GM18868 (cell line): ENCODE data around the gene MAX.
A peak's percentile ranks its signal among the peaks of the same experiment; 100 is the strongest.

Experiments used
- ATAC-seq: cut with Tn5 transposase; IDR thresholded peaks from one replicate; pipeline ENCODE4 v1.9.1; 2021; ENCODE audit warnings: mild to moderate bottlenecking, moderate library complexity; ENCODE audit not compliant: unreplicated experiment

The MAX gene, protein sequence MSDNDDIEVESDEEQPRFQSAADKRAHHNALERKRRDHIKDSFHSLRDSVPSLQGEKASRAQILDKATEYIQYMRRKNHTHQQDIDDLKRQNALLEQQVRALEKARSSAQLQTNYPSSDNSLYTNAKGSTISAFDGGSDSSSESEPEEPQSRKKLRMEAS

GRCh38 chr14:65102441-65103149 lies at the start of gene MAX:
MAX (minus strand) TSS chr14:65102517; CDS start chr14:65102339, 178 bp downstream.
- peak; percentile 86 for ATAC-seq

- ATAC-seq, result no peak
These were observed 49.3 kb upstream of the MAX start for GRCh38 chr14:65151609-65151956.

DNA sequence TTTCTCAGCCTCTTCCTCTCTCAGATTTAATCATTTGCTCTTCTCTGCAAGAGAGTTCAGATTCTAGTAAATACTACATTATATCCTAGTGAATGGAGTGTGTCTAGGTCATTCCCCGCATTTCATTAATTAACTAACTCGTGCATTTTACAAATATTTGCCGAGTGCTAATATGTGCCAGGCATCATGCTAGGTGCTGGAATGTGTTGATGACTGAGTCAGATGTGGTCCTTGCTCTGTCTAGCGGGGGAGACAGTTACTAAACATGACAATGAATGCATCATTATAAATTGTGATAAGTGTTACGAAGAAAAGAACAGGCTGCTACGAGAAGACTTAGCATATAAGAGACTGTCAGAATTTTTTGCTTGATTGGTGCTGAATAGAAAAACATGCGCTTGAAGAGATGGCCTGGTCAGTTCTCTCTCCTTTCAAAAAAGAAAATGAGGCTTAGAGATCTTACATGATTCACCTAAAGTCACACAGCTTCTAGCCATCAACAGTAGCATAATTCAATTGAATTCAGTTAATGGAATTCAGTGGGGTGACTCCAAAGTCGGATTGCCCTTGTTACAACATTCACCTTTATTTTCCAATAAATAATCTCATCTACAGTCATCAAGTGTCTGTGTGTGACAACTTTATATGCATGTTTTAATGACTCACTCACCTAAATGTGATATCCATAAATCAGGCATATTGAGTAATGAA lies 48.7 kb upstream of the MAX start:
- ATAC-seq, result no peak

DNA sequence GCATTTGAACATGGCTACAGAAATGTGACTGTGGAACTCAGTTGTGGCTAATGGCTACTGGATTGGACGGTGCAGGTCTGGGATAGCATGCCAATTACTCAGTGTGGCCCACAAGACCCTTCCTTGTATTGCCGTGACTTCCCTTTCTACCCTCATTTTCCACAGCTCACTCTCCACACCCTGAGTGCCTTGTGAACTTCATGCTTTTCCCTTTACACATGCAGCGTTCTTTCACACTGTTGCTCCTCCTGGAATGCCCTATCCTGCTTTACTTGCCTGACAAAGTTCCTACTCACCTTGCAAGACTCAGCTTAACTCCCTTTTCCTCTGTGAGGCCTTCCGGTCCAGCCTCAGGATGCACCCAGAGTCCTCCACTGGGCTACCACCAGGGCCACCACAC lies 46.8 kb upstream of the MAX start:
- no peak for ATAC-seq

DNA sequence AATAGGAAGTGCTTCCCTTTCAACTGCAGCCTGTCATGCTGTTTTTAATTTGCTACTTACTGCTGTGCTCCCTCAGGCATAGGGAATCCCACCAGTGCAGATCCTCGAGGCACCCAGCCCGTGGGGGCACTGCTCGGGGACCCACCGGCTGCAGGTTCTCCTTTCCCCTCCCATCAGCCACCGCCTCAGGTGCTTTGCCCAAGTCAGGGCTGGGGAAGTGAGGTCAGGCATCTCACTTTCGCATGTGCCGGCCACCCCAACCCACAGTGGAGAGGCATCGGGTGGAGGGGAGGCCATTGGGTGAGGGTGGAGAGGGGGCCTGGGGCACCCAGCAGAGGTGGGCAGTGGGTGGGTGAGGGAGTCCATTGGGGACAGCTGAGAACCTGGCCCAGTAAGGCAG lies 41.9 kb upstream of the MAX start:
- ATAC-seq, result no peak

DNA sequence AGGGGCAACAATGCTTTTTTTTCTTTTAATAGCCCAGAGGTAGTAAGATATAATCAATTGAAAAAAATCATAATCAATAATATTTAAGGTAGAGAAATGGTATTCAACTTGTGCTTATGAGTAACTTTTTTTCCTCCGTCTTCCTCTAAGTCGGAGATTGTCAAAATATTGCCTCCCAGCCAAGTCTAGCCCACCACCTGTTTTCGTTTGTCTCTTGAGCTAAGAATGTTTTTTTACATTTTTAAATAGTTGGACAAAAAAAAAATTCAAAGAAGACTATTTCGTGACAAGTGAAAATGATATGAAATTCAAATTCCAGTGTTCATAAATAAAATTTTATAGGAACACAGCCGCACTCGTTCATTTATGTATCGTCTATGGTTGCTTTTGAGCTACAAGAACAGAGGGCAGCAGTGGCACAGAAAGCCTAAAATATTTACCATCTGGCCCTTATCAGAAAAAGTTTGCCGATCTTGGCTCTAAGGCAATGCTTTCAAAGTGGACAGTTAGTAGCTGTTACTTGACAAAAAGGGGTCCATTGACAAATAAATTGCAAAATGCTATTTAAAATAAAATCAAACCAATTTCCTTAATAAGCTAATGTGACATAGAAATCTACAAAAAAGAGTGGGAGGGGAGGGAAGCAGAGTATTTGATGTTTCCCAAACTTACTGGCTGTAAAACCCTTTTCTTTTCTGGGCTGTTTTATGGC lies 40.8 kb upstream of the MAX start:
- no peak for ATAC-seq

DNA sequence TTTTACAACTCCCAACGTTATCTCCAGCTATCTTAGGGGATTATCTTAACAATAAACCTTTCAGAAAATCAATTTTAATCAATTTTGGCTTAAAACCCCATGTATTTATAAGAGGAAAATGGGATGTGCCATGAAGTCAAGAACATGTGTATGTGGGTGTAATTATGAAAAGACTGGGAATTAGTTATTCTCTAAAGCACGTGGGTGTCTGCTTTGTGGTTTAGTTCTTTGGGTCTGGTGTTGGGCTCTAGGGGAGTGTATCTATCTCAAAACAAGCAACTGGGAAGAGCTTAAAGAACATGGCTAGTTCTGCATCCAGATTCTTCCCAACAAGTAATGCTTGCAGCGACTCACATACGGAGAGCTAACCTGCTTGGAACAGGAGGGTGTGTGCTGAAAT lies 40.1 kb upstream of the MAX start:
- ATAC-seq, result no peak

GRCh38 chr14:65141523-65141922 lies 39.2 kb upstream of the MAX start:
- ATAC-seq, result no peak

DNA sequence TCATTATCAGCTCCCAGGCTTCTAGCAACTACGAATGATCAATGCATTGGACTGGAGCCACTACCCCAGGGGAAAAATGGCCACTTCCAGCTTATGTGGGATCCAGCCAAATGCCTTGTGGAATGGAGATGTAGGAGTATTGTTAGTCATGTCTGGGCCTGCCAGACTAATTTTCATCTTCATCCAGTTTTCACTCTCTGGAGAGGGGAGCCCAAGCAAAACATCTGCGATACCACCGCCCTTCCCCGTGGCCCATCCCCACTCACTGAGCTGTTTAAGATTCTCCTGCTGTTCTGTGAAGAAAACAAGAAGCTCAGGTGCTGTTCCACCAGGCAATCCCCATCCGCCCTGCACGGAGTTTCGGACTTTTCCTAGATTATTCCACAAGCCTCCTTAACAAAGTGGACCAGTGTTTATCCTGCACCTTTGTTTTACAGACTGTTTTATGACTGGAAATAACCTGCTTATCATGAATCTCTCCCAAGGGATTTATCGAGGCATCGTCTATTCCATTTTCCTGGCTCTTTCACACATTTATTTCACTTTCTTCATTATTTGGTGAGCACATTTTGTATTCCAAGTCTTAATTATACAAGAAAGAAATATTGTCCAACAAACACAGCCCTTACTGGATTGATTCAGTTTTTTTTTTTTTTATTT lies 35.5 kb upstream of the MAX start:
- no peak for ATAC-seq

DNA sequence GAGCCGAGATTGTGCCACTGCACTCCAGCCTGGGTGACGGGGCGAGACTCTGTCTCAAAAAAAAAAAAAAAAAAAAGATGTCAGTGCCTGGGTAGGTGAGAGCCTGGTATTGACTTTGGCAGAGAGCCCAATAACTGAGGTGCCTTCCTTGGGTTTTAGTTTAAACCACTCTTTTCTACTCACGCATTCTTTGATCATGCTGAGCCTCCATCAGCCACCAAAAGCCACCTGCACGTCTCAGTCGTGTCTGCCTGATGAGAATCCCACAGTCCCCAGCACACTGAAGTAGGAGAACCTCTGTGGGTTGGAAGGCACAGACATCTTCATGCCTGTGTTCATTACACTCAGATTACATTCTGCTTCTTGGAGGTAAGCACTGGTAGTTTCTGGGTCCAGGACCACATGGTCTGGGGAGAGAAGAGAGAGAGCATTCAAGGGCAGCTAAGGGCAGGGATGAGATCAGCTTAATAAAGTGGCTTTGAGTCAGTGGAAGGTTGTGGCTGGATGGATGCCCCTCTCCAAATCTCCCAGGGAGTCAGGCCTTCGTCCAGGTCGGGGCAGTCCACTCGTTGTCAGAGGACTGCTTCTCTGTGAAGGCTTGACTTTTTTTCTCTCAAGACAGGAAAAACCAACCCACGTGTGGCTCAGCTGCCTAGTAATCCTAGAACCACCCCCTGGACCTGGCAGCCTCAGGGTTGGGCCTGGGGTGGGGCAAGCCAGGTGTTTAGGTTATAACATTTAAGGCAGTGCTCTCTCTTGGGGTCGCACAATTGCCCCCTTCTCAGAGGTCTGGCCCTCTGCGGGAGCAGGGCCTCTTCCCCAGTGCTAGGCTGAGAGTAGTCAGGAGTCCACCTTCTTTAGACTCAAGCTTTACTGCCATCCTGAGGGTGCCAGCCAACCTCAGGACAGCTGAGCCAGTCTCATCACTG lies 32.6 kb upstream of the MAX start:
- ATAC-seq, result no peak

DNA sequence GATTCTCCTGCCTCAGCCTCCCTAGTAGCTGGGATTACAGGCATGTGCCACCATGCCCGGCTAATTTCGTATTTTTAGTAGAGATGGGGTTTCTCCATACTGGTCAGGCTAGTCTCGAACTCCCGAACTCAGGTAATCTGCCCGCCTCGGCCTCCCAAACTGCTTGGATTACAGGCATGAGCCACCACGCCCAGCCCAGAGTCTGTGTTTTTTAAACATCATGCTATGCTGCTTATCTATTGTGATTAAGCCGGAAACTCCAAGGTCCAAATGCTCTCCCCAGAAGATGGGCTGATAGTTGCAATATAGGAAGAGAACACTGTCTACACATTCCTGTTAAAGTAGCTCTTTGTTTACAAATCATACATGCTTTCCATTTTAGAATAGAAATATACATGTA lies 30.5 kb upstream of the MAX start:
- ATAC-seq, result no peak

DNA sequence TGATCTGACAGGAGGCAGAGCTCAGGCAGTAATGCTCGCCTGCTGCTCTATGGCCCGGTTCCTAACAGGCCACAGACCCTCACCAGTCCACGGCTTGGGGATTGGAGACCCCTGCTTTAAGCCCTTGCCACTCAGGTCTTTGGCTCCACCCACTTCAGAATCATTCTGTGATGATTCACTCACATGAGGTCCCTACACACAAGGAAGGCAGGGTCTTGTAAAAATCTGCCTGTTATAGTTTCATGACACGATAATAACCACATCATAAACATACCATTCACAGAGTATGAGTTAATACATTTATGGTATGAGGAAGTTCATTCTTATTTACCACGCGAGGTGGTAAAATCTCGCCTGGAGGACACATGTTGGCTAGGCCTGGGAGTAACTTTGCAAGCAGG lies 29.0 kb upstream of the MAX start:
- ATAC-seq, result no peak

DNA sequence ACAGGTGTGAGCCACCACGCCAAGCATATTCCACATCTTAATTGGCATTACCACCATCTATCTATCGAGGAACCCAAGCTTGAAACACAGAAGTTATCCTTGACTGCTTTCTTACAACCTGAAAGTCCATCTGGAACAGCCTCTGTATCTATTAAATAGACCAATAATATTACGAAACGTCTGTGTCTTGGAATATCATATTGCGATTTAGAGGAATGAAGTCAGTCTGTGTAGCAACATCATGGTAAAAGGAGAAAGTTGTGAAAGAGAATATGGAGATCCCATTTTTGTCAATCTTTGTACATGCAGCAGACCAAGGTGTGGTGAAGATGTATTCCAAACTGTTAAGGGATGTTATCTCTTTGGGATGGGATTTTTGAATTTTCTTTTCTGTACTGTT lies 25.8 kb upstream of the MAX start:
- ATAC-seq, result no peak

GRCh38 chr14:65117769-65118745 lies 15.7 kb upstream of the MAX start:
- no peak for ATAC-seq

GRCh38 chr14:65115615-65116014 lies 13.3 kb upstream of the MAX start:
- ATAC-seq, result no peak

GRCh38 chr14:65110525-65110924 lies 8.2 kb upstream of the MAX start:
- no peak for ATAC-seq

DNA sequence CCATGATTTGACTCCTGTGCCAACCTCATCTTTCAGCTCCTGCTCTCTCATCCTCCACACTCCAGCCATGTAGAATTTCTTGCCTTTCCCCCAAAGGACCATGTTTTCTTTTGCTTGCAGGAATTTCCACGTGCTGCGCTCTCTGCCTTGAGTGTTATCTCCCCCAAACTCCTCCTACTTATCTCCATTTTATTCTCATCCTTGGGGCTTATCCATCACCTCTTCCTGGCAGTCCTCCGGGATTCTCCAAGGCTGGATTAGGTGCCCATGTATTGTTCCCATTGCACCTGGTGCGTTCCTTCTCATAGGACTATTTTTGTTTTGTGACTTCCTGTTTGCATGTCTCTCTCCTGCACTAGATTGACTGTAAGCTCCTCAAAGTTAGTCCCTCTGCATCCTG lies 7.0 kb upstream of the MAX start:
- ATAC-seq, result no peak

- no peak for ATAC-seq
These were observed 4.9 kb upstream of the MAX start for GRCh38 chr14:65107200-65107599.

DNA sequence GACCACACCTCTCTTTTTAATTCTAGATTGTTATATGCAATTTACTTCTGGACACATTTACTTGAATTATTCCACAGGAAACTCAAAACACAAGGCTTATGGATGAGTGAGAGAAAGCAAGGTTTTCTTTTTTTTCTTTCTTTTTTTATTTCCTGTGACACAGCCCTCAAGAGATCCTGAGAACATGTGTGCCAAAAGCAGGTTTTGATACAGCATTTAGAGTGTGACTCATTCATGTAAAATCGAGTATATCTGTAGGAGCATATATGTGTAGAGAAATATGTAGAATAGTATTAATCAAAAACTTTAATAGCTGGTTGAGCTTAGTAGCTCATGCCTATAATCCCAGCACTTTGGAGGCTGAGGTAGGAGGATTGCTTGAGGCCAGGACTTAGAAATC lies 4.4 kb upstream of the MAX start:
- ATAC-seq, result no peak
